ENCODE measurements around the gene TH. TPM values are rescaled to one million over a fixed set of nuclear protein-coding genes. Genes with fewer than 3 reads are reported as not detected.

Gene TH
- total RNA-seq, 4 donors from 2014 or later, result 1.3 TPM; not detected in 3

- intact Hi-C loops (cut with DNase I), result no loop called here
- TF ChIP-seq POLR2A (IDR thresholded peaks at IDR 0.05; ENCODE audit: low read depth) (no peak), CTCF (IDR thresholded peaks at IDR 0.05) (no peak)
- 88% methylated on average over 1 of the region's 1 CpG for WGBS
- H3K9me3 ChIP-seq, result peaks cover 0 to 6% (median 3%) of the 10 kb centered on the region in 4 donors
- H3K4me1 ChIP-seq, result no peaks in the 10 kb centered on the region
- no peak for DNase-seq (ENCODE audit: extremely low spot score)
- no peak overlapping the region for H3K4me3 ChIP-seq
- no peaks in the 10 kb centered on the region for H3K36me3 ChIP-seq
- peaks cover 0 to 38% (median 0%) of the 10 kb centered on the region in 4 donors for H3K27me3 ChIP-seq
- H3K27ac ChIP-seq (replicated peaks in 1 of 4), result no peak overlapping the region
Observed at GRCh38 chr11:2205214-2205720, 33.7 kb upstream of the TH start.

GRCh38 chr11:2204361-2205213, 33.0 kb upstream of the TH start:
- H3K9me3 ChIP-seq, result peaks cover 0 to 6% (median 3%) of the 10 kb centered on the region in 4 donors
- WGBS, result 90% methylated on average over 13 of the region's 21 CpGs

GRCh38 chr11:2203440-2204259, 32.0 kb upstream of the TH start:
- H3K27me3 ChIP-seq, result peaks cover 0 to 22% (median 0%) of the 10 kb centered on the region in 4 donors
- DNase-seq (ENCODE audit: extremely low spot score), result no peak
- 91% methylated on average over 5 of the region's 23 CpGs for WGBS
- H3K9me3 ChIP-seq, result peaks cover 0 to 6% (median 3%) of the 10 kb centered on the region in 4 donors
- no peak overlapping the region for H3K4me3 ChIP-seq
- no peaks in the 10 kb centered on the region for H3K4me1 ChIP-seq
- H3K27ac ChIP-seq (replicated peaks in 1 of 4), result no peak overlapping the region
- TF ChIP-seq EP300 (IDR thresholded peaks at IDR 0.05) (no peak), POLR2AphosphoS5 (IDR thresholded peaks at IDR 0.05) (no peak), POLR2A (IDR thresholded peaks at IDR 0.05; ENCODE audit: low read depth) (no peak), CTCF (IDR thresholded peaks at IDR 0.05) (no peak)
- no peaks in the 10 kb centered on the region for H3K36me3 ChIP-seq
- intact Hi-C loops (cut with DNase I), result no loop called here

More at GRCh38 chr11:2204361-2205213, 33.0 kb upstream of the TH start:
- Histone ChIP-seq H3K4me1 (no peaks in the 10 kb centered on the region), H3K36me3 (no peaks in the 10 kb centered on the region), H3K4me3 (no peak overlapping the region), H3K27ac (replicated peaks in 1 of 4) (no peak overlapping the region), H3K27me3 (peaks cover 0 to 31% (median 0%) of the 10 kb centered on the region in 4 donors)
- intact Hi-C loops (cut with DNase I), result no loop called here
- TF ChIP-seq POLR2AphosphoS5 (IDR thresholded peaks at IDR 0.05) (no peak), POLR2A (IDR thresholded peaks at IDR 0.05; ENCODE audit: low read depth) (no peak), CTCF (IDR thresholded peaks at IDR 0.05) (no peak), EP300 (IDR thresholded peaks at IDR 0.05) (no peak)
- no peak for DNase-seq (ENCODE audit: extremely low spot score)

GRCh38 chr11:2202900-2203439, 31.4 kb upstream of the TH start:
- Histone ChIP-seq H3K4me1 (no peaks in the 10 kb centered on the region), H3K9me3 (peaks cover 0 to 6% (median 3%) of the 10 kb centered on the region in 4 donors), H3K27me3 (peaks cover 0 to 16% (median 0%) of the 10 kb centered on the region in 4 donors), H3K36me3 (no peaks in the 10 kb centered on the region), H3K4me3 (no peak overlapping the region), H3K27ac (replicated peaks in 1 of 4) (no peak overlapping the region)
- DNase-seq (ENCODE audit: extremely low spot score), result no peak
- WGBS, result 66% methylated on average over 4 of the region's 10 CpGs
- TF ChIP-seq EP300 (IDR thresholded peaks at IDR 0.05) (no peak), CTCF (IDR thresholded peaks at IDR 0.05) (no peak), POLR2A (IDR thresholded peaks at IDR 0.05; ENCODE audit: low read depth) (no peak), POLR2AphosphoS5 (IDR thresholded peaks at IDR 0.05) (no peak)
- intact Hi-C loops (cut with DNase I), result no loop called here
